GM12892 (cell line): ENCODE data around the gene STAM2.

Experiments used
- POLR2A ChIP-seq: IDR thresholded peaks from 2 replicates; pipeline ENCODE4 v1.6.1; 2011; ENCODE audit warnings: low read depth, low read length, control low read depth
- POLR2AphosphoS5 ChIP-seq: IDR thresholded peaks from 2 replicates; pipeline ENCODE4 v1.6.1; 2011; ENCODE audit warnings: low read depth, low read length, control low read depth
- TAF1 ChIP-seq: IDR thresholded peaks from 2 replicates; pipeline ENCODE4 v1.6.1; 2011; ENCODE audit warnings: low read depth, mild to moderate bottlenecking, control low read depth, low read length, borderline replicate concordance

DNA sequence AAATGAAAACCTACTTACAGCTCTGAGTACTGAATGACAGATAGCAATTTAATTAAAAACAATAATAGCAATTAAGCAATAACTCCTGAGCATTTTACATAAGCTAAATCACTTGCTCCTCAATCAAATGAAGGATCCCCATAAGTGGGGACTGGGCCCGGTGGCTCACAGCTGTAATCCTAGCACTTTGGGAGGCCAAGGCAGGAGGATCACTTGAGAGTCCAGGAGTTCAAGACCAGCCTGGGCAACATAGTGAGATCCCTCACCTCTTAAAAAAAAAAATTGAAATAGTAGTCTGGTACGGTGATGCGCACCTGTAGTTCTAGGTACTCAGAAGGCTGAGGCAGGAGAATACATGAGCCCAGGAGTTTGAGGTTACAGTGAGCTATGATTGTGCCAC is 13.4 kb downstream of the STAM2 start:
- TF ChIP-seq POLR2AphosphoS5: no peak
- no peak for TF ChIP-seq TAF1
- no peak for TF ChIP-seq POLR2A
